AG08395 (cell line): ENCODE data around the gene SERGEF.
"Not testable (repeated sequence)": the region's sequence is repeated elsewhere in the genome, so short reads cannot be mapped to it uniquely, and the experiment has no call there.

Experiments used
- DNase-seq: peaks from one replicate; pipeline ENCODE4 v3.0.0; 2012; ENCODE audit warnings: mixed read lengths, low spot score

Gene SERGEF

GRCh38 chr11:18000128-18000527 is 12.7 kb downstream of the SERGEF start:
- DNase-seq, result not testable (repeated sequence)

DNA sequence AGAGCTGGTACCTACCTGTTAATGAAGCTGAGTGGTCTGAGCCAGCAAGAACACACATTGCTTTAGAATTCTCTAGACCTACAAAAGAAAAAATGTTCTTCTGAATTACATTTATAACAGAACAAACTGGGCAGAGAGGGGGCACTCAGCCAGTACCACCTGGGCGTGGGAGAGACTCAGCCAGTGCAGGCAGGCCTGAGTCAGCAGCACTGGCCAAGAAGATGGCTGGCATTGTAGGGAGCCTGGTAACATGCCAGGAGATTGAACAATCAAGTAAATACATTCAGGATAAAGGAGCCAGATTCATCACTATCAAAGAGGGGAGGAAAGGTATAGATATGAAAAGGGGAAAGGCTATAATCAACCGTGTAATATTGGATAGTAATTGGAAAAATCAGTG is 19.9 kb downstream of the SERGEF start:
- no peak for DNase-seq

DNA sequence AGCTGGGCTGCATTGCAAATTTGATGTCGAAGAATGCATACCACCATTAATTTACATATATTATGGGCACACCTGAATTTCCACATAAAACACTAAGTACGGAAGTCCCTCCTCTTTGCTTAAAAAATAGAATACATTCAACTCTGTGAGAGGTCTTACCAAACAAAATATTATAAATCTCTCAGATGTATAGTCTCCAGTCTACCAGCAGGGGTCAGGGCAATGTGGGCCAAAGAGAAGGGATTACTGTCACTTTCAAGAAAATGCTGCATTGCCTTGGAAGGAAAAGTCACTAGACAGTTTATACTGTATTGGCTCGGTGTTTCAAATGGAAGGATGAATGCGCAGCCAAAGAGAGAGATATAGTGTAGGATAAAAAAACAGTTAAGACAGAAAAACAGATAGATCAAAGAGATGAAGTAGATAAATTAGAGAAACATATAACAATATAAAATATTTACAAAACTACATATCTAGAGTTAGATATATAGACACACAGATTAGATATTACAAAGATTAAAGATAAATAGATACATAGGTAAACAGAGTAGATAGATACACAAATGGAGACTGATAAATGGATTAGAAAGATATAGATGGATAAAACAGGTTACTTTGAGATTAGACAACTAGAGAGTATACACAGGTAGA is 20.9 kb downstream of the SERGEF start:
- DNase-seq, result peak; percentile 69

- DNase-seq, result no peak
Measured at GRCh38 chr11:17989306-17989705, 23.5 kb downstream of the SERGEF start.

DNA sequence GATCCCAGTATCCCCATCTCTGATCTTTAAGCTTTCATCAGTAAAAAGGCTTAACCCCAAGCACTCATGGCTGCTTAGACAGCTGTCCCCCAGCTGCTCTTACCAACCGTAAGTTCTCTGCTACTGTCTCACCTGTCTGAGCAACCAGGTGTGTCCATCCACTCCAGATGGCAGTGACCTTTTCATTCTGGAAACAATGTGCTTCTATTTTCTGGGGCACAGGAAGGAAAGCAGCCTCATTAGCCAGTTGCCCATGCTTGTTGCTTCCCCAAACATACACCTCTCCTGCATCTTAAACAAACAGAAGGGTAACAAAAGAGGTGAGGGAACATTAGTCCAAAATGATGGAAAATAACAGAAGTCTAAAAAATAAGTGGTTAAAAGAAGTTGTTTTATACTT is 24.4 kb downstream of the SERGEF start:
- DNase-seq, result no peak

DNA sequence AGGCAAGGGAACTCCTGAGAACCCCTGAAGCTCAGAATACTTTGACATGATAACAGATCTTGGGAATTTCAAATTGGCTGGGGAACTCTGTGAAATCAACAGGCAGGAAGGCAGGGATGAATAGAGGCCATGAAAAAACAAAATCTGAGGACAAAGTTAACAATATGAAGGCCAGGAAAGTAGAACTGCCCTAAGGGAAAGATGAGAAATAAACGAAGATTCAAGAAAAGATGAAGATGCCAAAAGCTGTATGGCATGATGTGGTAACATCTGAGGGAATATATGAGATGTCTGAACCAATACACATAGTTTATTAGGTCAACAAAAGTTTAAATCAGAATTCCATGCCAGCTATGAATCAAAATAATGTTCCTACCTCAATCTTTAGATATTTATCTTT is 25.0 kb downstream of the SERGEF start:
- DNase-seq, result no peak

GRCh38 chr11:17986711-17987220 is 26.1 kb downstream of the SERGEF start:
- DNase-seq, result no peak

DNA sequence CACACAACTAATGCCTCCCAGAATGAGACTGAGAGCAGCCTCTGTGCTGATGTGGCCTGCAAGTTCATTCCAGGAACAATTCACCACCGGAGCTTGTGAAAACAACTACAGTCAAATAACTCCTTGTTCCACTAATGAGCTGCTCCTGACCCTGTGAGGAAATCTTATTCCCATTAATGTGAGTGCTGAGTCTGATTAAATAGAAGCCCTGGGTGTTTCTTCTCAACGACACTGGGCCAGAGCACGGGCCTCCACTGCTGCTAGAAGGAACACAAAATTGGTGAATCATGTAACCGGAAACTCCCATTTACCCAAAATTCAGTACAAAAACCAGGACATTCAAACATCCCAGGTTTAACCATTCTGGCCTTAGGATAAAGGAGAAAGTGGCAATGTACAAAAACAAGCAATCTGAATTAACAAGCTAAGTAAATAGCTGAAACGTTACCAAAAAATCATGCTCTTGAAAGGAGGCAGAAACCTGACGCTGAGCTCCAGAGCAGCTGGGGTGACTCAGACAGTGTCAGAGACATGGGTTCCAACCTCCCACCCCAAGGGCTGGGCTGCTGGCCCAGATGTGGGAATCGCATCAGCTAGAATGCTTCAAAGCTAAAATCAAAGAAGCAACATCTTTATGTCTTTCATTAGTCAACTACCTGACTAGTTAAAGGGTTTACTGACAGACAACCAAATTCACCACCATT is 26.7 kb downstream of the SERGEF start:
- DNase-seq, result peak; percentile 86

GRCh38 chr11:17985517-17985916 is 27.3 kb downstream of the SERGEF start:
- DNase-seq, result no peak

GRCh38 chr11:17983569-17983968 is 29.3 kb downstream of the SERGEF start:
- no peak for DNase-seq

DNA sequence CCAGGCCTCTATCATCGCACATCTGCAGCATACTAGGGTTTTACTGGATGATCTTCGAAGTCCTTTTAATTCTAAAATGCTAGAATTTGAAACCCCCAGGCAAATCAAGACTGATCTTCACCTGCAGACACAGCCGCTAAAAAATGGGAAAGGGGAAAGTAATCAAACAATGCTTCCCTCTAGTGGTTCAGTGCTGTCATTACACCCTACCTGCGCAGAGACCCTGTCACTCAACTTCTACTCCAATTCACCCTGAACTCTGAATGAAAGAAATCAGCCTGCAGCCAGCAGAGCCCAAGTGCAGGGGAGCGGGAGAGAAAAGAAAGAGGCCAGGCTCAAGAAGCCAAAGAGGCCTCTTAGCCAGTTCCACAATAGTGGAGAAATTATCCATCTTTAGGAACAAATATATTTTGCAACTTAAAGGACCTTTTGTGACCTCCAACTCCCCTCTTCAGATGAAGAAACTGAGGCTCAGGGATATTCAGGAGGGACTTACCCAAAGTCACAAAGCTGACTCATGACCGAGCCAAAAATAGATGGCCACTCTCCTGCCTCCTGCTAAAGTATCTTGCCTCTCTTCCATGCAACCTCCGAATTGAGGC is 33.0 kb downstream of the SERGEF start:
- DNase-seq, result peak; percentile 45

GRCh38 chr11:17978553-17979287 is 34.1 kb downstream of the SERGEF start:
- DNase-seq, result peak; percentile 86

DNA sequence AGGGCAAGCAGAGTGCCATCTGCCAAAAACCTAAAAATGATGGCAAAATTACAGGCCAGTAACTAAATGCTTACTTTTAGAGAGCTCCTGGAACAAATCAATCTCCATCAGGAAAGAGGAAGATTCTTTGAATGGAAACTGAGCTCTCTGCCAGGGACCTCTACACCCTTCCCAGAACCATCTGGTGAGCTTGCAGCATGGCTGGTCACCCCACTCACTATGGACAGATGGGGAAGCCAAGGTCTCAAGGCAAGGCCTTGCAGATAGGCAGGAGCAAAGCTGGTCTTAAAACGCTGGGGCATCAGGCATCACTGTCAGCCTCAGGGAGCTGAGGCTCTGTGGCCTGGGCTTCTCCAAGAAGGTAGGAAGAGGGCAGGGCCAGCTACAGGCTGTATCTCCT is 36.2 kb downstream of the SERGEF start:
- no peak for DNase-seq

GRCh38 chr11:17974246-17974645 is 38.6 kb downstream of the SERGEF start:
- no peak for DNase-seq

- DNase-seq, result peak; percentile 93
Measured at GRCh38 chr11:17972987-17973386, 39.9 kb downstream of the SERGEF start.

DNA sequence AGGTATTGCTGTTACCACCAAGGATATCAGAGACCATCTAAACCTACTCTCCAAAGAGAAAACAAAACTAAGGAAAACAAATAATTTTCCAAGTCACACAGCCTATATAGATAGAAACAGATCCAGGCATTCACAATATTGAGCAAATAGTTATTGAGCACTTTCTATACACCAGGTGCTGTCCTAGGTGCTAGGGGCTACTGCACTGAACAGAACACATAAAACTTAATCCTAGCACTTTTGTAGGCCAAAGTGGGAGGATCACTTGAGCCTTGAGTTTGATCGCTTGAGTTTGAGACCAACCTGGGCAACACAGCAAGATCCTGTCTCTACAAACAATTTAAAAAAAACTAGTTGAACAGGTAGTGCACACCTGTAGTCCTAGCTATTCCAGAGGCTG is 44.6 kb downstream of the SERGEF start:
- DNase-seq, result no peak

DNA sequence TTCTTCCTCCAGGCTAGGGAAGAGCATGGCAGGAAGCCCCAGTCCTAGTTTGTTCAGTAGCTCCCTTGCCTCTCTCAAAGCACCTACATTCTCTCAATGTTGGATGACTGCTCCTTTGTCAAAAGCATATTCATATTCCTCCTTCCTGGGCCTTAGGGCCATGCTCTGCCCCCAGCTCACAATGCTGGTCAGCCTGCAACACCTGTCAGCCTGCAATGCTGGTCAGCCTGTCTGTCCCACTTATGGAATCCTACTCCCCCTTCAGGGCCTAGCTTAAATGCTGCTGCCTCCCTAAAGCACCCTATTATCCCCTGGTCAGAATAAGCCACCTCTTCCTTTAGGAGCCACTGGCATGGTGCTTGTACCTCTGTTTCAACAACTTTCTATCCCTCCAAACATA is 45.2 kb downstream of the SERGEF start:
- no peak for DNase-seq

GRCh38 chr11:17960091-17960490 is 52.8 kb downstream of the SERGEF start:
- no peak for DNase-seq

- no peak for DNase-seq
Measured at GRCh38 chr11:17958446-17958845, 54.4 kb downstream of the SERGEF start.

DNA sequence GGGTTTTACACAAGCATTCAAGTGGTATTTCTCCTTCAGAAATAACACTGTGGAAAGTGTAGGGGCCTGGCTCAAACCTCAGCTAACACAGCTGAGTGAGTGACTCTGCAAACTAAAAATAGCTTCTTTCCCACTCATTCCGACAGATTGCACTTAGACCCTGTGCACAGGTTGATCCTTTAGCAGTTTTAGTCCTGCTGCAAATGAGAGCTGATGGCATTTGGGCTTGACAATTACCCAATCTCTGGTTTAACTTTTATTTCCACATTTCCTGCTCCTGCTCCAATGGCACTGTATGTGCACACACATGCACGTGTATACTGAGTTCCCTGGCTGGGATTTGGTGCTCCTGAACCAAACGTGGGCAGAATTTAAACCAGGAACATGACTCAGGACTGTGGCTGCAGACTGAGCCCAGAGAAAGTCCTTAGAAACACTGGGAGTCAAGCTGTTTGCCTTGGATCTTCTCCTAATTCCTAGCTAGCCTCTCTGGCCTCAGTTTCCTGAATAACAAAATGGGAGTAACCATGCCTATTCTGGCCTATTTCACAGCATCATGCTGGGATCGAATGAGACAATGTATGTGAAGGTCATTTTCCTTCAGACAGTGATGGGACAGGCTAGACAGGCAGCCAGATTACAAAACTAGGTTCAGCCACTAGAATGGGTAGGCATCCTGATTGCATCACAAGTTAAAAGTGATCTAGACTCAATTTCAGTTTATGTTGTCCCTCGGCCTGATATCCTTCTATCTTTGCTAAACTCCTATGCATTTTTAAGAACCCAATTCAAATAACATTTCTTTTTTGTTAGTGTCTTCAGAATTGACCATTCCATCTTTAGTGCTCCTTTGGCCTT is 58.2 kb downstream of the SERGEF start:
- no peak for DNase-seq

DNA sequence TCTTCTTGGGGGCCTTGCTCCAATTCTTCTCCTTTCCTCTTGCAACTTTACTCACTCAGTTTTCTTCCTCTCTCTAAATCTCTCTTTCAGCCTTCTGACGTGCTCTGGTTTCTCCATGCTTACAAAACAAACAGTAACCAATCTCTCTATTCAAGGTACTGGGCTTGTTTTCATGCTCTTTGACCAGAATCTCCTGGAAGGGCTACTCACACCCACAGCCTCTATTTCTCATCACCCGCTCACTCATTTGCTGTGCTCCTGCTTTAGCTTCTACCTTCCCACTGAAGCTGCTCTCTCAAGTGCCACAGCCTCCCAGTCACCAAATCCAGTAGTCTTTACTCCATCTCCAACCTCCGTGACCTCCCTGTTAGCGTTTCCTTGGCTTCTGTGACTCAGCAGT is 60.4 kb downstream of the SERGEF start:
- DNase-seq, result no peak
